T-helper 2 cell treated with Interferon-gamma antibody and Interleukin-4, amounts not matched to agents 5 μg/mL and 100 μg/mL, for 36 hours (primary cell): Measurements from ENCODE around the gene DST.

Source experiments
- DNase-seq: peaks from one replicate; pipeline ENCODE4 v3.0.0; 2021; ENCODE audit warnings: low spot score
- H3K27ac Mint-ChIP-seq: one replicate; pipeline ENCODE4 v1.8.0; 2021; ENCODE audit warnings: mild to moderate bottlenecking, mixed read lengths
- H3K27me3 Mint-ChIP-seq: one replicate; pipeline ENCODE4 v1.8.0; 2021; ENCODE audit warnings: low read depth, mixed read lengths
- H3K36me3 Mint-ChIP-seq: one replicate; pipeline ENCODE4 v1.8.0; 2021; ENCODE audit warnings: low read depth, mixed read lengths
- H3K4me1 Mint-ChIP-seq: one replicate; pipeline ENCODE4 v1.8.0; 2021; ENCODE audit warnings: low read depth, mixed read lengths
- H3K4me3 Mint-ChIP-seq: one replicate; pipeline ENCODE4 v1.8.0; 2022; ENCODE audit warnings: mild to moderate bottlenecking, moderate library complexity, mixed read lengths
- H3K9me3 Mint-ChIP-seq: one replicate; pipeline ENCODE4 v1.8.0; 2021; ENCODE audit warnings: mixed read lengths

DST gene

DNA sequence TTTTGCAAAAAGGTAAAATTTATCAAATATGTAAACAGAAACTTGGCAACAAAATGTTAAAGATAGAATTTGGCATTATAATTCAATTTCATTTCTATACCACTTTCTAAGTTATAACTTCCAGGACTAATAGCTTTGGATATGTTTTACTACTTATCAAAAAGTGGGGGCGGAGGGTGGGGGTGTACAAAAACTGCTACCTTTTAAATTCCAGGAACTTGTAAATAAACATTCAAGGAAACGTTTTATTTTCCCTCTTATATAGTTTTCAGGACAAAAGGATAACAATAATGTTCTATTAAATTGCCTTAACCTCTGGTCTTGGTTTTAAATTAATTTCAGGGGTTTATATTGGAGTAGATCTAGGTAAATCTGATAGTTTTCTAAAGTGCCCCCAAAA is 103.8 kb downstream of the DST start:
- H3K27me3 Mint-ChIP-seq = no peaks in the 10 kb centered on the region
- no peak overlapping the region for H3K4me3 Mint-ChIP-seq

DNA sequence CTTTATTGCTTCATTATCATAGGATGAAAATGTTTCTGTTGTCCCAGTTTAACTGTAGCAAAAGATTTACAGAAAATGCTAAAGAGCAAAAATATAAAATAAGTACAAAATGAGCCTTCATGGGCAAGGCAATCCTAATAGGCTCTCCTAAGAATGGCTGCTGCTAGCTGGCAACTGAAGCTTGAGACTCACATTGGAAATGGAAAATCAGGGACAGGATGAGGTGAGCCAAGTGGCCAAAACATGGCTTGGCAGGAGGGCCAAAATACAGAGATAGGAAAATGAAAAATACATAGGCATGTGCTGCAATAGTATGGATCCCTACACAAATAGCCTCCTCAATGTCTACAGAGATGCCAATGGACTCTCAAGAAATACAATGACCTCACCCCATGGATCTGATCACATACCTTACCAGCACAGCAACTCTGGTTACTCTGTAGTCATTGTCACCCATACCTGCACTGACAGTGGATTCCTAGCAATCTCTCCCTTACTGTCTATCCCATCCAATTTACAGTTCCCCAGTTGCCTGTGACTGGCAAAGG is 105.4 kb downstream of the DST start:
- no peaks in the 10 kb centered on the region for H3K27me3 Mint-ChIP-seq
- H3K9me3 Mint-ChIP-seq = no peaks in the 10 kb centered on the region
- no peak for DNase-seq
- H3K4me3 Mint-ChIP-seq = no peak overlapping the region
- H3K36me3 Mint-ChIP-seq = no peaks in the 10 kb centered on the region
- H3K4me1 Mint-ChIP-seq = no peaks in the 10 kb centered on the region
- H3K27ac Mint-ChIP-seq = no peak overlapping the region

More for the DNA sequence above, 103.8 kb downstream of the DST start:
- Mint-ChIP-seq H3K9me3 (no peaks in the 10 kb centered on the region), H3K36me3 (no peaks in the 10 kb centered on the region), H3K4me1 (no peaks in the 10 kb centered on the region), H3K27ac (no peak overlapping the region)
- no peak for DNase-seq

DNA sequence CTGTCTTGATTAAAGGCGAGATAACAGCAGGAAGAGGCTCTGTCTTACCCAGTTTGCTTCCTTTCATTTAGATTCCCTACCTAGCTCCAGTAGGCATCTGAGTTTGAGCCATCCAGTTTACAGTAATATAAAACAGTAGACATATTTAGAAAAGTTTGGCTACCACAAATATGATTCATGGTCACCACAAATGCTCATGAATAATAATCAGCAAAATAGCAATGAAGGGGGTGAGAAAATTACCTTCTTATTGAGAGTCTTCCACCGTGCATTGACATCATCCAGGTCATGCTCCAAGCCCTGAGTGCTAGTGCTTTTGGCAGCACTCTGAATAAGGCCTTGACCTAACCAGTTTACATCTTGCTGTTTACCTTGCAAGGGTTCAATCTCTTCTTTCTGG is 106.2 kb downstream of the DST start:
- H3K36me3 Mint-ChIP-seq = no peaks in the 10 kb centered on the region
- H3K27ac Mint-ChIP-seq = no peak overlapping the region
- H3K27me3 Mint-ChIP-seq = no peaks in the 10 kb centered on the region
- no peaks in the 10 kb centered on the region for H3K9me3 Mint-ChIP-seq
- no peak for DNase-seq
- no peak overlapping the region for H3K4me3 Mint-ChIP-seq
- no peaks in the 10 kb centered on the region for H3K4me1 Mint-ChIP-seq

- H3K4me3 Mint-ChIP-seq = no peak overlapping the region
- H3K36me3 Mint-ChIP-seq = no peaks in the 10 kb centered on the region
- no peaks in the 10 kb centered on the region for H3K9me3 Mint-ChIP-seq
- no peaks in the 10 kb centered on the region for H3K27me3 Mint-ChIP-seq
- DNase-seq = no peak
- no peaks in the 10 kb centered on the region for H3K4me1 Mint-ChIP-seq
- no peak overlapping the region for H3K27ac Mint-ChIP-seq
Observed at GRCh38 chr6:56535626-56536025, 107.1 kb downstream of the DST start.

DNA sequence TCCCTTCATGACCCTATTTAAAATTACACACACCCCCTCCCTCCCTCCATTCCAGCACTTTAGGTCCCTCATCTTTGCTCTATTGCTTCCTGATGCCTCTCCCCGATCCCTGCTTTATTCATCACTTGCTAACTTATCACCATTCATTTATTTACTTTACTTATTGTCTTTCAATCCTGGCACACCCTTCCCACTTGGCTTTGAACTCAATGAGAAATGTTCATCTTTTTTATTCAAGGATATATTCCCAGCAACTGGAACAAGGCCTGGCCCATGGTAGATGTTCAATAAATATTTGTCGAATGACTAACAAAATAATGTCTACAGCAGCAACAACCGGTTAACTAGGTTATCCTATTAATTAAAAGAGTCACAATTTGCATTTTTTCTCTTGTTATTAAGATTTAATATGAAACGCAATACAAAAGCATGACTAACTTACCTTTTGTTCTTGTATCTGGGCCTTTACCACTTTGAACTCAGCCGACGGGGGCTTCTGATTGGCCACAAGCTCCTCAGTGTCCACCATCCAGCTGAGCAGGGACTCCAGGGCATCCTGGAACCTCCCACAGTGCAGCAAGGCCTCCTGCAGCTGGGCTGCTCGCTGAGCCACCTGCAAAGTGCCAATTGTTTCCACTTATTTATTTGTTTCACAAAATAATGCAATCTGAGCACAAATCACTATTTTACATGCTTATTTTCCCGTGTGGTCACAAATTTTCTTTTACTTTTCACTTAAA is 107.8 kb downstream of the DST start:
- no peak for DNase-seq
- Mint-ChIP-seq H3K27me3 (no peaks in the 10 kb centered on the region), H3K4me1 (no peaks in the 10 kb centered on the region), H3K4me3 (no peak overlapping the region), H3K27ac (no peak overlapping the region), H3K9me3 (no peaks in the 10 kb centered on the region), H3K36me3 (no peaks in the 10 kb centered on the region)

DNA sequence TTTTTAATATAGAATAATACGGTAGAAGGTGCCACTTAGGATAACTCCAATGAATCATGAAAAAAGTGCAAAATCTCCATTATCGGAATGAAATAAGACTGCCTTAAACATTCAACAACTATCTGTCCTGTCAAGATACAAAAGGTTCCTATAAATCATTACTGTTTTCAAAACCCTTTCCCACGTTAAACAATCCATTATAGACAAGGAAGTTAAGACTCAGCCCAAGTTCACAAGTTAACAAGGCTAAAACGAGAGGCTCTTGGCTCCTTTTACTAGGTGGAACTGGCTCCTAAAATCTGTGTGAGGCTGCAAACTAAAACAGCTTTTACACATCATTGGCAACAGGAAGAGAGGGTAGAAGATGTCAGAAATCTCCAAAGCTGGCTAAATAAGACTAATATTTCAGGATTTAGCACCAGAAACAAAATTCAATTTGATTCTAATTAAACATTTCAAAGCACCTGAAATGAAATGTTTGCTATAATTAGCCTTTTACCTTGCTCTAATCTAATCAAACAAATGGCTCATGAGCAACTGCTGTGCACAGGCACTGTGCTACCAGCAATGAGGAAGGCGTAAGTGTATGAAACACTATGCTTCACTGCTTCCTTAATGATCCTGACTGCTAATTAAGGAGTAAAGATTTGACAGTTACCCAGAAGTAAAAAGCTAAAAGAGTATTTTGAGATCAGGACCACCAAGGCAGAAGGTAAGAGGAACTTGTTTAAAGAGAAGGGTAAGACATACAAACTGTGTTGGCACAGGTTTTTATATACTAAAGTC is 109.7 kb downstream of the DST start:
- no peaks in the 10 kb centered on the region for H3K9me3 Mint-ChIP-seq
- H3K36me3 Mint-ChIP-seq = peaks cover 1% of the 10 kb centered on the region
- no peak overlapping the region for H3K27ac Mint-ChIP-seq
- no peaks in the 10 kb centered on the region for H3K4me1 Mint-ChIP-seq
- H3K27me3 Mint-ChIP-seq = no peaks in the 10 kb centered on the region
- no peak overlapping the region for H3K4me3 Mint-ChIP-seq
- no peak for DNase-seq

DNA sequence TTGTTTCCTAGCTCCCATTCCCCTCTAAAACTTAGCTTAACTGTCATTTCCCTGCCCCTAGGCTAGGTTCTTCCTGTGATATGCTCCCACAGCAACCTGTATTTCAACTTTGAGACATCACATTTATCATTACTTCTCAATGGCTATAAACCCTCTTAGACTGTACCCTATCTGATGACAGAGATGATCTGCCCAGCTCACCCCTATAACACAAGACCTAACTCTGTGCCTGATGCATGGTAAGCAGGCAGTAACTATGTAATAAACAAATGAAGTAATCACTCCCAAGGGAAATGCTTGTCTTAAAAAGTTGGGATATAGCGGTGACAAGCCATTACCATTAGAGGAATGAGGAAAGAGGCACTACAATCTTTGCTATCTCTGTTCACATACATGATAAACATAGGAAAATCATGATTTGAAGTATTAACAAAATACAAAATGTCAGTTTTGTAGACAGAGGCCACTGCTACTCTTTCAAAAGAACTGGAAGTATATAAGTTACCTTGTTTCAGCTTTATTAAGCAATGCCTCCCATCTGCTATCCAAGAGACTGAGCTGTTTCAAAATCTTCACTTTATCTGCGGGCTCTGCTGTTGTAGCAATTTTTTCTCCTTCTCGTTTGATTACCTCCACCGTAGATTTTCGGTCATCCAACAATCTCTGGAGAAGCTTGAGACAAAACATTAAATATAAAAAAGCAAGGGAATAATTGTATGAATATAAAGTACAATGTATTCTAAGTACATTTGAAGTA is 110.7 kb downstream of the DST start:
- no peak overlapping the region for H3K4me3 Mint-ChIP-seq
- DNase-seq = no peak

DNA sequence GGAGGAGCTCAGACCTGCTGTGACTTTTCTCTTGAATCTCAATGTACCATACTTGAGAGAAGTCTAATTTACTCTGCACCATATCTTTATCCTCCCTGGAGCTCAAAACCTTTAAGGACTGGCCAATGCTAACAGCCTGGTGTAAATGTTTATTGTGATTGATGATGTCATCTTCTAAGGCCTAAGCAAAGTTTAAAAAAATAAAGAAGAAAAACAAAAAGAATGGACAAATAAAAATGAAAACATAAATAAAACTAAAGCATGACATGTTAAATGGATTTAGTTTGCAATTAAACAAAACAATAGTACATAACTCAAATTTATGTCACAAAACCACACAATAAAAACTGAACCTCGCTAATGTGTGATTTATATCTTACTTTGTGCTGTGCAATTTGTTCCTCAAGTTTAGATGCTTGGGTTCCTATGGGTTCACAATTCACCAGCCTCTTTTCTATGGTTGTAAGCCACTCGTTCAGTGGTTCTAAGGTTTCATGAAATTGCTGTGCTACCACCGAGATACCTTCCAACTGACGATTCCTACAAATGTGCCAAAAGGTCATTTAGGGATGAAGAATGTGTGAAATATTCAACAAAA is 113.0 kb downstream of the DST start:
- no peaks in the 10 kb centered on the region for H3K9me3 Mint-ChIP-seq
- H3K27me3 Mint-ChIP-seq = no peaks in the 10 kb centered on the region

More for the DNA sequence above, 110.7 kb downstream of the DST start:
- Mint-ChIP-seq H3K27me3 (no peaks in the 10 kb centered on the region), H3K4me1 (no peaks in the 10 kb centered on the region), H3K27ac (no peak overlapping the region), H3K9me3 (no peaks in the 10 kb centered on the region), H3K36me3 (peaks cover 1% of the 10 kb centered on the region)

GRCh38 chr6:56528412-56528841 is 114.3 kb downstream of the DST start:
- H3K9me3 Mint-ChIP-seq = no peaks in the 10 kb centered on the region
- no peaks in the 10 kb centered on the region for H3K27me3 Mint-ChIP-seq
- peaks cover 1% of the 10 kb centered on the region for H3K36me3 Mint-ChIP-seq
- H3K4me1 Mint-ChIP-seq = no peaks in the 10 kb centered on the region
- no peak overlapping the region for H3K27ac Mint-ChIP-seq
- H3K4me3 Mint-ChIP-seq = no peak overlapping the region
- no peak for DNase-seq

More for the DNA sequence above, 113.0 kb downstream of the DST start:
- Mint-ChIP-seq H3K36me3 (peaks cover 1% of the 10 kb centered on the region), H3K4me3 (no peak overlapping the region), H3K4me1 (no peaks in the 10 kb centered on the region), H3K27ac (no peak overlapping the region)
- no peak for DNase-seq

GRCh38 chr6:56527934-56528333 is 114.8 kb downstream of the DST start:
- Mint-ChIP-seq H3K27me3 (no peaks in the 10 kb centered on the region), H3K36me3 (peaks cover 1% of the 10 kb centered on the region), H3K9me3 (no peaks in the 10 kb centered on the region), H3K27ac (no peak overlapping the region), H3K4me1 (no peaks in the 10 kb centered on the region), H3K4me3 (no peak overlapping the region)
- DNase-seq = no peak

GRCh38 chr6:56526860-56527544 is 115.7 kb downstream of the DST start:
- Mint-ChIP-seq H3K4me3 (no peak overlapping the region), H3K4me1 (no peaks in the 10 kb centered on the region), H3K9me3 (no peaks in the 10 kb centered on the region), H3K27me3 (no peaks in the 10 kb centered on the region), H3K27ac (no peak overlapping the region), H3K36me3 (peaks cover 1% of the 10 kb centered on the region)
- DNase-seq = no peak

GRCh38 chr6:56525974-56526789 is 116.5 kb downstream of the DST start:
- Mint-ChIP-seq H3K27me3 (no peaks in the 10 kb centered on the region), H3K27ac (no peak overlapping the region), H3K4me3 (no peak overlapping the region), H3K4me1 (no peaks in the 10 kb centered on the region), H3K36me3 (peaks cover 1% of the 10 kb centered on the region), H3K9me3 (no peaks in the 10 kb centered on the region)
- DNase-seq = no peak
